GM13976 (cell line): ENCODE data around the gene BYSL.

ENCODE experiments used
- DNase-seq: peaks from one replicate; pipeline ENCODE4 v3.0.0; 2012; ENCODE audit warnings: low spot score
- in situ Hi-C: fragments of 300-500 bp; cut with MboI; formaldehyde crosslinking; loops from one replicate; pipeline ENCODE4 v1.12.0; 2022; ENCODE audit warnings: low sequenced_read_pairs, mixed read lengths, inconsistent platforms; ENCODE audit not compliant: unreplicated experiment
- TF ChIP-seq, protein P1 (sequence below): IDR thresholded peaks from 2 replicates; pipeline ENCODE4 v1.5.1; 2012; ENCODE audit warnings: borderline replicate concordance, mild to moderate bottlenecking; ENCODE audit not compliant: insufficient read depth; ENCODE audit errors: extremely low read depth, missing control alignments, control extremely low read depth

Gene BYSL

DNA sequence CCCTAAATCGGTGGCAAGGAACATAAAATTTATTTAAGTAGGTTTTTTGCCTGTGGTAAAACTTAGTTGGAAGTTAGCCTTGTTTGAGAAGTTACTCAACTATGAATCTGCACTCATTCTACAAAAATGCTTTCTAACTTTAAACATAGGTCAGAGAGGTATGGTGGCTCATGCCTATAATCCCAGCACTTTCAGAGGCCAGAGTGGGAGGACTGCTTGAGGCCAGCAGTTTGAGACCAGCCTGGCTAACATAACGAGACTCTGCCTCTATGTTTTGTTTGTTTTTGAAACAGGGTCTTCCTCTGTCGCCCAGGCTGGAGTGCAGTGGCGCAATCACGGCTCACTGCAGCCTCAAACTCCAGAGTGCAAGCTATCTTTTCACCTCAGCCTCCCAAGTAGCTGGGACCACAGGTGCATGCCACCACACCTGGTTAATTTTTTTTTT lies 42.3 kb upstream of the BYSL start:
- DNase-seq, result no peak
- TF ChIP-seq, protein P1, sequence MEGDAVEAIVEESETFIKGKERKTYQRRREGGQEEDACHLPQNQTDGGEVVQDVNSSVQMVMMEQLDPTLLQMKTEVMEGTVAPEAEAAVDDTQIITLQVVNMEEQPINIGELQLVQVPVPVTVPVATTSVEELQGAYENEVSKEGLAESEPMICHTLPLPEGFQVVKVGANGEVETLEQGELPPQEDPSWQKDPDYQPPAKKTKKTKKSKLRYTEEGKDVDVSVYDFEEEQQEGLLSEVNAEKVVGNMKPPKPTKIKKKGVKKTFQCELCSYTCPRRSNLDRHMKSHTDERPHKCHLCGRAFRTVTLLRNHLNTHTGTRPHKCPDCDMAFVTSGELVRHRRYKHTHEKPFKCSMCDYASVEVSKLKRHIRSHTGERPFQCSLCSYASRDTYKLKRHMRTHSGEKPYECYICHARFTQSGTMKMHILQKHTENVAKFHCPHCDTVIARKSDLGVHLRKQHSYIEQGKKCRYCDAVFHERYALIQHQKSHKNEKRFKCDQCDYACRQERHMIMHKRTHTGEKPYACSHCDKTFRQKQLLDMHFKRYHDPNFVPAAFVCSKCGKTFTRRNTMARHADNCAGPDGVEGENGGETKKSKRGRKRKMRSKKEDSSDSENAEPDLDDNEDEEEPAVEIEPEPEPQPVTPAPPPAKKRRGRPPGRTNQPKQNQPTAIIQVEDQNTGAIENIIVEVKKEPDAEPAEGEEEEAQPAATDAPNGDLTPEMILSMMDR, result no peak
- in situ Hi-C loops, result no loop called here

DNA sequence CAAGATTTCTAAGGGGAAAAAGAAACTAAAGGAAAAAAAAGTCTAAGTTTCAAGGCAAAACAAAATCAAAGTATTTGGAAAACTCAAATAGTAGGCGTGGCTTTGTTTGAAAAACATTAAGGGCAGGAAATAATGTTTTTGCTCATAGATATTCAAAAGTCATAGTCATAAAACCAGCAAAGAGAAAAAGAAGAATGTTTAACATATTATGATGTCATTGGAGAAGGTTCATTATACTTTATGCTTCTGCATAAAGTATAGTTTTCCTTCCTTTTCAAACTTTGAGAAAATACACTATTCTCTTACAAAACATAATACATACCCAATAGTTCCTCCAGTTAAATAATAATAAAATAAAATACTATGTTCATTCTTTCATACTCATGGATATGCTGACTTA lies 39.8 kb upstream of the BYSL start:
- TF ChIP-seq, protein P1, result no peak
- in situ Hi-C loops, result no loop called here
- DNase-seq, result no peak

DNA sequence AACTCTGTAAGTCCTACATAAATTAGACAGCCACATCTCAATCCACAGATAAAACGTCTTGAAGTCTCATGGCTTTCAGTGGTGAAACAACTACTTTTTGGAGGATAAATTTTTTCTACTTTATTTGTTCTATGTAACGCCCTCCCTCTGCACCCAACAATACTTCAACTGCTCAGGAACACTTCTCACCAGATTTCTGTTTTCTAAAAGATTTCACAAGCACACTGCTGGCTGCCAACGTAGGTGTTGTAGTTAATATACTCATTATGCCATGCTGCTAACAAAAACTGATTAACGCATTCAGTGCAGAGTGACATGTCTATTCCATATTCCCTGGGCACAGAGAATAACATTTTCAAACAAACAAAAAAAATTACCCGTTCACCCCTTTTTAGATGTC lies 36.3 kb upstream of the BYSL start:
- in situ Hi-C loops, result no loop called here
- DNase-seq, result no peak
- TF ChIP-seq, protein P1, result no peak

DNA sequence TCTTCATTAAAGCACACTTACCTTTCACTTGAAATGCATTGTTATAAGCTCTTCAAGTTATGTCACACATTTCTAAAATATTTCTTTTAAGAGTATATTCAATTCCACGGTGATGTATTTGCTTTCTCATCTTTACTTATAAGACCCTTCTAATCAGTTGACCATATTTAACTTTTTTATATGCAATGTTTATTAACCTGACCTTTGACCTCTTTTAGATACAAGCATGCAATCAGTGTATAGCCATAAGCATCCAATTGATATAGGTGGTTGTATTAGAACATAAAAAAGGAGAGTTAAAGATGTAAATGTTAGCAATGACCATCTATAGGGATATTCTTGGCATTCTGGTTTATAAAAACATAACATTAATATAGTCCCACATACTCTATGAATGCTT lies 35.4 kb upstream of the BYSL start:
- TF ChIP-seq, protein P1, result no peak
- in situ Hi-C loops, result no loop called here
- no peak for DNase-seq

DNA sequence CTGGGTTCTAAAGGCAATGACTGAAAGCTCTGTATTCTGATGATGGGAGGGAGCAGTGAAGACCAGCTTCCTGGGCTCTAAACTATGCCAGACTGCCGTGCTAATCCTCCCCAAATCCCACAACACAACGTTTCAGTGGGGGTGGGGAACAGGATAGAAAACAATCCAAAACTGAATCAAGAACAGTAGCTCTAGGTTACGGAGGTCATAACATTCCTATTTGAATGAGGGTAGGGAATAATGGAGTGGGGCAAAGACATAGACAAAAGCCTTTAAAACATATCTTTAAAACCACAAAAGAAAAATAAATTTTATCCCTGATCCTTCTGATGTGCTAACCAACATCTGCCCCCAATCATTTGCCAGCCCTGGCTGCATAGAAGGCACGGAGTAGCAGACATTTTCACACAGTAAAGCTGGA lies 34.0 kb upstream of the BYSL start:
- in situ Hi-C loops, result no loop called here
- TF ChIP-seq, protein P1, result no peak
- no peak for DNase-seq

DNA sequence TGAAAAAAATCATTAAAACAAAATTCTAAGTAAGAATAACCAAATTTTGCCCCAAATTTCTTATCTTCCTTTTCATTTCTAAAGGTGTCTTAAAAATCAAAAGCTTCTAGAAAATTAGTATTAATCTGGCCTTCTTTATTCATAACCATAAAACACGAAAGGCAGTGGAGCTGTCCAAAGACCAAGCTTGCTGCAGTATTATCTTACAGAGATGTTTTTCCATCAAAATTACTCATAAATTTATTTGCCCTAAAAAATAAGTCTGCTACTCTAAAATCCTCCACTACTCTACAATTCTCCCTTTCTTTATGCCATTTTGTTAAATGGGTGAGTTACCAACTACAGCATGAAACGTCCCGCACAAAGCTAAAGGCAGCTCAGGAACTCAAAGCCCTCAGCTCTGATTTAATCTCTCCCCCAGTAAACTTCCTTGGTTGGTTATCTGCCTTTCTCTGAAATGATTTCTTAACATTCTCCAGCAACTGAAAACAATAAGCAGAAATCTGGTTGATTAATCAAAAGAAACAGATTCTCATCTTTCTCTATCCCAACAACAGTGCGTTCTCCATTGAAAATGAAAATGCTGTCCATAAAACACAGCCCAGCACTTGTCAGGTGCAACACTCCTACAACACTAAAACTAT lies 28.3 kb upstream of the BYSL start:
- no peak for DNase-seq
- in situ Hi-C loops, result no loop called here
- TF ChIP-seq, protein P1, result no peak
